ENCODE data around the gene MYO18A. TPM values are rescaled to one million over a fixed set of nuclear protein-coding genes. Genes with fewer than 3 reads are reported as not detected.

Gene MYO18A
- total RNA-seq, 1 experiment from 2014 or later, result 37.2 TPM

DNA sequence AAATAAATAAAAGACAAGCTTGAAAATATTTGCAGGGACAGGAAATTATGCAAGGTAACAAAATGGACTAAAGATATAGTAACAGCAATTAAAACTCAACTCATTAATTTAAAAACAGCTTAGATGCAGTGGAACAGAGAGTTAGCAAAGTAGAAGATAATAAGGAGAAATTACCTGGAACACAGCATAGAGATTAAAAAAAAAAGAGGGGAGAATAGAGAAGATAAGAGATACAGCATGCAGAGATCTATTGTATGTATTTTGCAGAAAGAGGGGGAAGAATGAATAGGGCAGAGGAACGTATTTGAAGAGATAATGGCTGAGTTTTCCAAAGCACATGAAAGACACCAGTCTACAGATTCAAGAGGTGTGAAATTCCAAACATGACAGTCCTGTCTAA is 145.7 kb downstream of the MYO18A start:
- Histone ChIP-seq H3K4me1 (ENCODE audit: control insufficient read depth in 1 of 2, insufficient read depth in 2 of 2, low read length in 2 of 2) (no peaks in the 10 kb centered on the region), H3K9me3 (ENCODE audit: control insufficient read depth in 1 of 2, insufficient read depth in 1 of 2, low read depth in 1 of 2, low read length in 2 of 2) (peaks cover 12 to 18% of the 10 kb centered on the region in 2 experiments; a peak in 2 of 4 replicates), H3K79me2 (ENCODE audit: insufficient read depth, low read length) (no peaks in the 10 kb centered on the region), H3K27ac (ENCODE audit: low read depth, low read length) (no peak overlapping the region), H3K36me3 (ENCODE audit: control insufficient read depth in 1 of 2, insufficient read depth in 2 of 2, low read length in 2 of 2) (no peaks in the 10 kb centered on the region), H3K9ac (ENCODE audit: low read length) (no peak overlapping the region), H4K20me1 (ENCODE audit: insufficient read depth) (no peaks in the 10 kb centered on the region), H3K9me2 (ENCODE audit: insufficient read depth) (no peaks in the 10 kb centered on the region), H3K27me3 (ENCODE audit: insufficient read depth, low read length) (peaks cover 39% of the 10 kb centered on the region), H2AFZ (ENCODE audit: low read depth, low read length, poor library complexity, severe bottlenecking) (no peak overlapping the region), H3K4me3 (replicated peaks in 1 of 2; ENCODE audit: low read depth in 1 of 2, low read length in 2 of 2) (no peak overlapping the region), H3K4me2 (ENCODE audit: low read length) (no peak overlapping the region)
- ChIA-PET RAD21 (ENCODE audit: low non-redundant PET in 1 of 2, low total read pairs in 2 of 2, uncharacterized antibody in 2 of 2, unreplicated experiment in 2 of 2) (no interaction called here), CTCF (no interaction called here), POLR2A (no interaction called here)
- no peak for ATAC-seq
- TF ChIP-seq CEBPB (IDR thresholded peaks at IDR 0.05; ENCODE audit: low read depth), result no peak
- TF ChIP-seq SP1 (IDR thresholded peaks at IDR 0.05; ENCODE audit: low read depth), result no peak
- no peak for TF ChIP-seq YY1 (IDR thresholded peaks at IDR 0.05; ENCODE audit: extremely low read depth, insufficient replicate concordance, low read depth, low read length)
- TF ChIP-seq, protein P1, sequence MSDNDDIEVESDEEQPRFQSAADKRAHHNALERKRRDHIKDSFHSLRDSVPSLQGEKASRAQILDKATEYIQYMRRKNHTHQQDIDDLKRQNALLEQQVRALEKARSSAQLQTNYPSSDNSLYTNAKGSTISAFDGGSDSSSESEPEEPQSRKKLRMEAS (IDR thresholded peaks at IDR 0.05), result no peak
- TF ChIP-seq RAD21 (IDR thresholded peaks at IDR 0.05; ENCODE audit: low read depth), result no peak
- TF ChIP-seq, protein P2, sequence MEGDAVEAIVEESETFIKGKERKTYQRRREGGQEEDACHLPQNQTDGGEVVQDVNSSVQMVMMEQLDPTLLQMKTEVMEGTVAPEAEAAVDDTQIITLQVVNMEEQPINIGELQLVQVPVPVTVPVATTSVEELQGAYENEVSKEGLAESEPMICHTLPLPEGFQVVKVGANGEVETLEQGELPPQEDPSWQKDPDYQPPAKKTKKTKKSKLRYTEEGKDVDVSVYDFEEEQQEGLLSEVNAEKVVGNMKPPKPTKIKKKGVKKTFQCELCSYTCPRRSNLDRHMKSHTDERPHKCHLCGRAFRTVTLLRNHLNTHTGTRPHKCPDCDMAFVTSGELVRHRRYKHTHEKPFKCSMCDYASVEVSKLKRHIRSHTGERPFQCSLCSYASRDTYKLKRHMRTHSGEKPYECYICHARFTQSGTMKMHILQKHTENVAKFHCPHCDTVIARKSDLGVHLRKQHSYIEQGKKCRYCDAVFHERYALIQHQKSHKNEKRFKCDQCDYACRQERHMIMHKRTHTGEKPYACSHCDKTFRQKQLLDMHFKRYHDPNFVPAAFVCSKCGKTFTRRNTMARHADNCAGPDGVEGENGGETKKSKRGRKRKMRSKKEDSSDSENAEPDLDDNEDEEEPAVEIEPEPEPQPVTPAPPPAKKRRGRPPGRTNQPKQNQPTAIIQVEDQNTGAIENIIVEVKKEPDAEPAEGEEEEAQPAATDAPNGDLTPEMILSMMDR (IDR thresholded peaks at IDR 0.05 in 2 of 3, conservative IDR thresholded peaks at IDR 0.05 in 1 of 3; ENCODE audit: borderline replicate concordance in 1 of 3, insufficient read depth in 1 of 3, low read depth in 2 of 3, low read length in 2 of 3), result no peak
- no peak for TF ChIP-seq FOSL1 (IDR thresholded peaks at IDR 0.05; ENCODE audit: low read depth)
- intact Hi-C loops (cut with micrococcal nuclease), result no loop called here
- BruUV-seq (replicated peaks), result no TSS peak
- DNase-seq (ENCODE audit: low read depth, low spot score), result no peak

DNA sequence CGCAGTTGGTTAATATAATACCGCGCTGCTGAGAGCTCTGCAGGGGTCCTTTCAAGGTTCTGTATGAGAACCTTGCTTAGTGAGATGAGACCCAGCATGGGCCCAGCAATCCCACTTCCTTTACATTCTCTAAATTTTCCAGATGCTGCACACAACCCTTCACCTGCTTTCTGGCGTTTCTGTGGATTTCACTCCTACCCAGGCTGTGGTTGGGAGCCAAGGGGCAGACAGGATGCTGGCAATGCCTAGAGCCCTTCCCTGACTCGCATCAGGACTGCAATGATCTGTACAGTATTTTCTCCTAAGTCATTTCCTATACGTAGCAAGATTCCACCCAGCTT is 147.4 kb downstream of the MYO18A start:
- intact Hi-C loops (cut with micrococcal nuclease), result no loop called here
- ATAC-seq (no peak), DNase-seq (ENCODE audit: low read depth, low spot score) (no peak)
- H3K9me3 ChIP-seq (ENCODE audit: control insufficient read depth in 1 of 2, insufficient read depth in 1 of 2, low read depth in 1 of 2, low read length in 2 of 2), result peaks cover 12 to 18% of the 10 kb centered on the region in 2 experiments; a peak in 2 of 4 replicates
- no peaks in the 10 kb centered on the region for H3K9me2 ChIP-seq (ENCODE audit: insufficient read depth)
- ChIA-PET CTCF (no interaction called here), POLR2A (no interaction called here), RAD21 (ENCODE audit: low non-redundant PET in 1 of 2, low total read pairs in 2 of 2, uncharacterized antibody in 2 of 2, unreplicated experiment in 2 of 2) (no interaction called here)
- no TSS peak for BruUV-seq (replicated peaks)
- no peak overlapping the region for H3K4me3 ChIP-seq (replicated peaks in 1 of 2; ENCODE audit: low read depth in 1 of 2, low read length in 2 of 2)
- H3K9ac ChIP-seq (ENCODE audit: low read length), result no peak overlapping the region
- H3K79me2 ChIP-seq (ENCODE audit: insufficient read depth, low read length), result no peaks in the 10 kb centered on the region
- no peak overlapping the region for H2AFZ ChIP-seq (ENCODE audit: low read depth, low read length, poor library complexity, severe bottlenecking)
- H3K27ac ChIP-seq (ENCODE audit: low read depth, low read length), result no peak overlapping the region
- no peaks in the 10 kb centered on the region for H3K4me1 ChIP-seq (ENCODE audit: control insufficient read depth in 1 of 2, insufficient read depth in 2 of 2, low read length in 2 of 2)
- peaks cover 40% of the 10 kb centered on the region for H3K27me3 ChIP-seq (ENCODE audit: insufficient read depth, low read length)
- H3K36me3 ChIP-seq (ENCODE audit: control insufficient read depth in 1 of 2, insufficient read depth in 2 of 2, low read length in 2 of 2), result no peaks in the 10 kb centered on the region
- H4K20me1 ChIP-seq (ENCODE audit: insufficient read depth), result no peaks in the 10 kb centered on the region
- H3K4me2 ChIP-seq (ENCODE audit: low read length), result no peak overlapping the region
- TF ChIP-seq, protein P2 (IDR thresholded peaks at IDR 0.05 in 2 of 3, conservative IDR thresholded peaks at IDR 0.05 in 1 of 3; ENCODE audit: borderline replicate concordance in 1 of 3, insufficient read depth in 1 of 3, low read depth in 2 of 3, low read length in 2 of 3), result no peak
- TF ChIP-seq, protein P3, sequence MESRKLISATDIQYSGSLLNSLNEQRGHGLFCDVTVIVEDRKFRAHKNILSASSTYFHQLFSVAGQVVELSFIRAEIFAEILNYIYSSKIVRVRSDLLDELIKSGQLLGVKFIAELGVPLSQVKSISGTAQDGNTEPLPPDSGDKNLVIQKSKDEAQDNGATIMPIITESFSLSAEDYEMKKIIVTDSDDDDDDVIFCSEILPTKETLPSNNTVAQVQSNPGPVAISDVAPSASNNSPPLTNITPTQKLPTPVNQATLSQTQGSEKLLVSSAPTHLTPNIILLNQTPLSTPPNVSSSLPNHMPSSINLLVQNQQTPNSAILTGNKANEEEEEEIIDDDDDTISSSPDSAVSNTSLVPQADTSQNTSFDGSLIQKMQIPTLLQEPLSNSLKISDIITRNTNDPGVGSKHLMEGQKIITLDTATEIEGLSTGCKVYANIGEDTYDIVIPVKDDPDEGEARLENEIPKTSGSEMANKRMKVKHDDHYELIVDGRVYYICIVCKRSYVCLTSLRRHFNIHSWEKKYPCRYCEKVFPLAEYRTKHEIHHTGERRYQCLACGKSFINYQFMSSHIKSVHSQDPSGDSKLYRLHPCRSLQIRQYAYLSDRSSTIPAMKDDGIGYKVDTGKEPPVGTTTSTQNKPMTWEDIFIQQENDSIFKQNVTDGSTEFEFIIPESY (IDR thresholded peaks at IDR 0.05; ENCODE audit: extremely low read depth, insufficient replicate concordance, low read length), result no peak
- no peak for TF ChIP-seq ZFX (IDR thresholded peaks at IDR 0.05)
- TF ChIP-seq EGR1 (IDR thresholded peaks at IDR 0.05; ENCODE audit: low read depth), result no peak
- TF ChIP-seq ZNF274 (IDR thresholded peaks at IDR 0.05; ENCODE audit: low read depth, low read length), result no peak
- TF ChIP-seq EZH2 (IDR thresholded peaks at IDR 0.05), result no peak
- no peak for TF ChIP-seq YY1 (IDR thresholded peaks at IDR 0.05; ENCODE audit: extremely low read depth, insufficient replicate concordance, low read depth, low read length)
- no peak for TF ChIP-seq SIN3A (IDR thresholded peaks at IDR 0.05; ENCODE audit: low read depth)
- TF ChIP-seq SRF (IDR thresholded peaks at IDR 0.05; ENCODE audit: low read depth), result no peak
- TF ChIP-seq JUND (IDR thresholded peaks at IDR 0.05), result no peak
- no peak for TF ChIP-seq FOSL1 (IDR thresholded peaks at IDR 0.05; ENCODE audit: low read depth)

All from HCT116 (cell line).